ENCODE data around the gene RNPEPL1.

The RNPEPL1 gene

DNA sequence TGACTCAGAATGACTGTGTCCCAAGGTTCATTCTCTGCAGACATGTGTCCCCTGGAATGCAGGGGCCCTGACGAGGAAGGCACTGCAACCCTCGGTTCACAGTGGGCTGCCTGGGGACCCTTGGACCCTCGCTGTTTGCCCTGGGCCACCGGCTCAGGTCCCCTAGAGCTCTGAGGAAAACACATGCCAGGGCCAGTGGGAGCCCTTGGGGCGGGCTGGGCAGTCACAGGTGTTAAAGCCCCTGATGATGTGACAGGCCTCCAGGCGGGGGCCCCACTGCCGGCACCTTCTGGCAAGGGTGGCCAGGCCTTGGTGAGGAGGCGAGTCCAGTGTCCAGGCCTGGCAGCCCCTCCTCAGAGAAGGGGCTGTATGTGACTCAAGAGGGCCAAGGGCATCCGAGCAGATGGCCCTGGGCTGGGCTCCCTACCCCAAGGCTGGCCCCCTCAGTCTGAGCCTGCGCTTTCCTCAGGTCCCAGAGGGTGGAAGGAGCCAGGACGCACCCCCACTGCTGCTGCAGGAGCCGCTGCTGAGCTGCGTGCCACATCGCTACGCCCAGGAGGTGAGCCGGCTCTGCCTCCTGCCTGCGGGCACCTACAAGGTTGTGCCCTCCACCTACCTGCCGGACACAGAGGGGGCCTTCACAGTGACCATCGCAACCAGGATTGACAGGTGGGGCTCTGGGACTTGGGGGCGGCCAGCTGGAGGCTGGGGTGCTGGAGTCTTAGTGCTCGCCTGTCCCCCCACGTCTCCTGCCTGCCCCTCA is 29.3 kb downstream of the RNPEPL1 start:
- H3K4me1 ChIP-seq (ENCODE audit: control insufficient read depth in 1 of 2, insufficient read depth in 2 of 2, low read length in 2 of 2), result no peaks in the 10 kb centered on the region
- no peaks in the 10 kb centered on the region for H3K27me3 ChIP-seq (ENCODE audit: low read depth, low read length)
- no peak overlapping the region for H3K4me3 ChIP-seq (ENCODE audit: low read depth in 1 of 2, low read length in 2 of 2)
- H3K9me3 ChIP-seq (ENCODE audit: control insufficient read depth in 1 of 2, low read length in 2 of 2), result no peaks in the 10 kb centered on the region
- H3K27ac ChIP-seq (ENCODE audit: low read length), result no peak overlapping the region
- H3K36me3 ChIP-seq (ENCODE audit: control insufficient read depth in 1 of 2, insufficient read depth in 2 of 2, low read length in 2 of 2), result peaks cover 0 to 43% of the 10 kb centered on the region in 2 donors

- Histone ChIP-seq H3K4me1 (ENCODE audit: control insufficient read depth in 1 of 2, insufficient read depth in 2 of 2, low read length in 2 of 2) (no peaks in the 10 kb centered on the region), H3K4me3 (ENCODE audit: low read depth in 1 of 2, low read length in 2 of 2) (no peak overlapping the region), H3K27ac (ENCODE audit: low read length) (no peak overlapping the region), H3K27me3 (ENCODE audit: low read depth, low read length) (no peaks in the 10 kb centered on the region), H3K9me3 (ENCODE audit: control insufficient read depth in 1 of 2, low read length in 2 of 2) (no peaks in the 10 kb centered on the region), H3K36me3 (ENCODE audit: control insufficient read depth in 1 of 2, insufficient read depth in 2 of 2, low read length in 2 of 2) (peaks cover 0 to 46% of the 10 kb centered on the region in 2 donors)
Observed at GRCh38 chr2:240598311-240598911, 30.1 kb downstream of the RNPEPL1 start.

DNA sequence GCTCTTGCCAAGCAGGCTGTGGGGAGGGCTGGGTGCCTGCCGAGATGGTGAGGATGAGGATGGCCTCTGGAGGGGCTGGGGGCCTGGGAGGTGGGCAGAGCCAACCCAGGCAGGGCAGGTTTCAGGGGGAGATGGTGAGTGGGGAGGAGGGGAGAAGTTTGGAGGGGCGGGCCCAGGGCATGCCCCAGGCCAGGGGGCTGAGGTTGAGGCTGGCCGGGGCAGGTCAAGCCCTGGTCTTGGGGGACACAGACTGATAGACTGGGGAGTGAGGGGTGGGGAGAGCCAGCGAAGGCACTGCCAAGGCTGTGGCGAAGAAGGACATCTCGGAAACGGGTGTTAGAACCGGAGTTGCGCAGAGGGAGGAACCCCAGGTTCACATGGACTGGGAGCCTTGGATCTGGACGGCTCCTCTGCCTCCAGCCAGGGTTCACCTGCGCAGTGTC is 30.9 kb downstream of the RNPEPL1 start:
- H3K4me3 ChIP-seq (ENCODE audit: low read depth in 1 of 2, low read length in 2 of 2), result no peak overlapping the region
- H3K27me3 ChIP-seq (ENCODE audit: low read depth, low read length), result no peaks in the 10 kb centered on the region
- peaks cover 0 to 2% of the 10 kb centered on the region in 2 donors for H3K4me1 ChIP-seq (ENCODE audit: control insufficient read depth in 1 of 2, insufficient read depth in 2 of 2, low read length in 2 of 2)
- no peak overlapping the region for H3K27ac ChIP-seq (ENCODE audit: low read length)
- H3K9me3 ChIP-seq (ENCODE audit: control insufficient read depth in 1 of 2, low read length in 2 of 2), result no peaks in the 10 kb centered on the region
- peaks cover 0 to 43% of the 10 kb centered on the region in 2 donors for H3K36me3 ChIP-seq (ENCODE audit: control insufficient read depth in 1 of 2, insufficient read depth in 2 of 2, low read length in 2 of 2)

DNA sequence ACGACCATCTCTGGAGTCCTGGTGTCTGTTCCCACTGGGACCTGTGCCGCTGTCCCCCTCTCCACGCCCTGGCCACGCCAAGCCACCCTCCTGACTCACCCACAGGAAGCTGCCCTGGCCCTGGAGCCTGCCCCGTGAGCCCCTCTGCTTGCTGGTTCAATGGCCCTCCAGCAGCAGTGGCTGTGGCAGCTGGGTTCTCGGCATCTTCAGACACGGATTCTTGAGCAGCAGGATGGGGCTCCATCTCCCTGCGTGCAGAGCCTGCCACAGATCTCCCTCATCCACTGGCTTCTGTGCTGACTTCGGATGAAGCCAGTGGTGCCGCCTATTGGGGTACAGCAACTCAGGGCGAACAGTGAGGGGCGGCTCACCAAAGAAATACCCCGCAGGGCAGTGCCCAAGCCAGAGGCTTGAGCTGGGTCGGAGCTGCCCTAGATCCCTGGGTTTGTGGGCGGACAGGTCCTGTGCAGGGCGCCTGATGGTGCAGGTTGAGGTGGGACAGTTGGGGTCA is 32.2 kb downstream of the RNPEPL1 start:
- H3K4me3 ChIP-seq (ENCODE audit: low read depth in 1 of 2, low read length in 2 of 2), result no peak overlapping the region
- no peak overlapping the region for H3K27ac ChIP-seq (ENCODE audit: low read length)
- peaks cover 0 to 35% of the 10 kb centered on the region in 2 donors for H3K36me3 ChIP-seq (ENCODE audit: control insufficient read depth in 1 of 2, insufficient read depth in 2 of 2, low read length in 2 of 2)
- H3K9me3 ChIP-seq (ENCODE audit: control insufficient read depth in 1 of 2, low read length in 2 of 2), result no peaks in the 10 kb centered on the region
- H3K4me1 ChIP-seq (ENCODE audit: control insufficient read depth in 1 of 2, insufficient read depth in 2 of 2, low read length in 2 of 2), result peaks cover 0 to 5% of the 10 kb centered on the region in 2 donors
- no peaks in the 10 kb centered on the region for H3K27me3 ChIP-seq (ENCODE audit: low read depth, low read length)

DNA sequence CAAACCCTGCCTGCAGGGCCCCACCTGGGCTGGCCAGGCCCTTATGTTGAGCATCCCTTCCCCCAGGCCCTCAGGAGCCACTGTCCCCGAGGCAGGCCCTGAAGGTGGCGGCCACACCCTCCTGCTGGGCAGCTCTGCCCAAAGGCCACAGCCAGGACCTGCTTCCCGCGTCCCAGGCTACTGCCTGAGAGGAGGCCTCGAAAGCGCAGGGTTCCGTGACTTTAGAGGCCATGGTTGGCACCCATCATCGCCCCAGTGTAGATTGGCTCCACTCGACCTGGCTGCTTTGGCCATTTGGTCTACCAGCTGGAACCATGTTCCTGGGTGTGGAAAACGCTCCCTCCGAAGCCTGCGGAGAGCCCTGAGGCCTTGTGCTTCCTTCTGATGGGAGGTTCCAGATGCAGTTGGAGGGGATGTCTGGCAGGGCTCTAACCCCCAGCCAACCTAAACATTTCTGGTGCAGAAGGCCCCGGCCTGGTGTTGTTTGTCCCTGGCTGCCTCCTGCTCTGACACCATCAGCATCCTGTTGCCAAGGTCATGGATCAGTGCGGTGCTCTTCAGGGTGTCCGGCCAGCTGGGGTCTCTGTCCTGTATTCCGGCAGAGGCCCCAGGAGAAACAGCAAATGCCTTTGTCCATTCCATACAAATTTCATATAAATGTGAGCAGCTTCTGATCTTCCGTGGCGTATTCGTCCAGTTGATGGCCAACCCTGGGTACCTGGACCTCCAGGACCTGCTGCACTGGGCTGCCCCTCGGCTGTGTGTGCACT is 33.0 kb downstream of the RNPEPL1 start:
- no peak overlapping the region for H3K27ac ChIP-seq (ENCODE audit: low read length)
- H3K9me3 ChIP-seq (ENCODE audit: control insufficient read depth in 1 of 2, low read length in 2 of 2), result no peaks in the 10 kb centered on the region
- H3K4me3 ChIP-seq (ENCODE audit: low read depth in 1 of 2, low read length in 2 of 2), result no peak overlapping the region
- H3K4me1 ChIP-seq (ENCODE audit: control insufficient read depth in 1 of 2, insufficient read depth in 2 of 2, low read length in 2 of 2), result peaks cover 0 to 5% of the 10 kb centered on the region in 2 donors
- peaks cover 0 to 30% of the 10 kb centered on the region in 2 donors for H3K36me3 ChIP-seq (ENCODE audit: control insufficient read depth in 1 of 2, insufficient read depth in 2 of 2, low read length in 2 of 2)
- no peaks in the 10 kb centered on the region for H3K27me3 ChIP-seq (ENCODE audit: low read depth, low read length)

GRCh38 chr2:240601831-240602160 is 33.5 kb downstream of the RNPEPL1 start:
- H3K36me3 ChIP-seq (ENCODE audit: control insufficient read depth in 1 of 2, insufficient read depth in 2 of 2, low read length in 2 of 2), result peaks cover 0 to 24% of the 10 kb centered on the region in 2 donors
- peaks cover 0 to 5% of the 10 kb centered on the region in 2 donors for H3K4me1 ChIP-seq (ENCODE audit: control insufficient read depth in 1 of 2, insufficient read depth in 2 of 2, low read length in 2 of 2)
- H3K27ac ChIP-seq (ENCODE audit: low read length), result no peak overlapping the region
- no peak overlapping the region for H3K4me3 ChIP-seq (ENCODE audit: low read depth in 1 of 2, low read length in 2 of 2)
- no peaks in the 10 kb centered on the region for H3K9me3 ChIP-seq (ENCODE audit: control insufficient read depth in 1 of 2, low read length in 2 of 2)
- H3K27me3 ChIP-seq (ENCODE audit: low read depth, low read length), result no peaks in the 10 kb centered on the region

- peaks cover 0 to 23% of the 10 kb centered on the region in 2 donors for H3K36me3 ChIP-seq (ENCODE audit: control insufficient read depth in 1 of 2, insufficient read depth in 2 of 2, low read length in 2 of 2)
- no peak overlapping the region for H3K27ac ChIP-seq (ENCODE audit: low read length)
- no peaks in the 10 kb centered on the region for H3K27me3 ChIP-seq (ENCODE audit: low read depth, low read length)
- H3K9me3 ChIP-seq (ENCODE audit: control insufficient read depth in 1 of 2, low read length in 2 of 2), result no peaks in the 10 kb centered on the region
- peaks cover 0 to 5% of the 10 kb centered on the region in 2 donors for H3K4me1 ChIP-seq (ENCODE audit: control insufficient read depth in 1 of 2, insufficient read depth in 2 of 2, low read length in 2 of 2)
- H3K4me3 ChIP-seq (ENCODE audit: low read depth in 1 of 2, low read length in 2 of 2), result no peak overlapping the region
Observed at GRCh38 chr2:240602266-240603050, 34.2 kb downstream of the RNPEPL1 start.

DNA sequence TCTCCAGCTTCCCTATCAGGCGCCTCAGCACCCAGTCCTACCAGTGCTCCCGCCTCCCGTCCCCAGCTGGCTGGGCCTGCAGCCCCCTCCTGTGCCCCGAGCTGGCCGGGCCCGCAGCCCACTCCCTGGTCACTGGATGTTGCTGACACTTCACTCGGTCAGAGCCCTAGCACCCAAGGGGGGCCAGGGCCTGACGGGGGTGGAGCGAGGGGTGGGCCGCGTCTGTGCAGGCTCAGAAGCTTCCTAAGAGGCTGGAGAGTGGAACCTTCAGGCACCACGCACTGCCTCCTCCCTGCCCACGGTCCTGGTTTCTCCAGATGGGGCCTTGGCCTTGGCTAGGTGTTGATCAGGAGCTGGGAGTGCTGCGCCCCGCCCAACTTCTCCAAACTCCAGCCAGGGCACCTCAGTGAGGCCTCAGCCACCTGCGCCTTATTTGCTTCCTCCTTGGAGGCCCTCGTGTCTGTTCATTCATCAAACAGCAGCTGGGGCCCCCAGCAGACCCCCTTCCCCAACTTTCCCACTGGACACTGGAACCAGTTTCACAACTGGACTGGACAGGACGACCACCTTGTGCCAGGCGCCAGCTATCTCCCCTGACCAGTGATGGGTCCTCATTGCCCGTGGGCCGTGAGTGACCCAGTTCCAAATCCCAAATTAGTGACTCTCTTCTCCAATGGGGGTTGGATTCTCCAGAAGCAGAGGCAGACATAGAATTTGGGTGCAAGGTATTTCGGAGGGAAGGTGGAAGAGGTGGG is 35.0 kb downstream of the RNPEPL1 start:
- H3K36me3 ChIP-seq (ENCODE audit: control insufficient read depth in 1 of 2, insufficient read depth in 2 of 2, low read length in 2 of 2), result peaks cover 0 to 19% of the 10 kb centered on the region in 2 donors
- no peaks in the 10 kb centered on the region for H3K9me3 ChIP-seq (ENCODE audit: control insufficient read depth in 1 of 2, low read length in 2 of 2)
- H3K27me3 ChIP-seq (ENCODE audit: low read depth, low read length), result no peaks in the 10 kb centered on the region
- no peak overlapping the region for H3K4me3 ChIP-seq (ENCODE audit: low read depth in 1 of 2, low read length in 2 of 2)
- H3K27ac ChIP-seq (ENCODE audit: low read length), result no peak overlapping the region
- peaks cover 0 to 5% of the 10 kb centered on the region in 2 donors for H3K4me1 ChIP-seq (ENCODE audit: control insufficient read depth in 1 of 2, insufficient read depth in 2 of 2, low read length in 2 of 2)

- H3K4me3 ChIP-seq (ENCODE audit: low read depth in 1 of 2, low read length in 2 of 2), result no peak overlapping the region
- no peaks in the 10 kb centered on the region for H3K9me3 ChIP-seq (ENCODE audit: control insufficient read depth in 1 of 2, low read length in 2 of 2)
- H3K36me3 ChIP-seq (ENCODE audit: control insufficient read depth in 1 of 2, insufficient read depth in 2 of 2, low read length in 2 of 2), result peaks cover 0 to 13% of the 10 kb centered on the region in 2 donors
- no peaks in the 10 kb centered on the region for H3K27me3 ChIP-seq (ENCODE audit: low read depth, low read length)
- H3K27ac ChIP-seq (ENCODE audit: low read length), result no peak overlapping the region
- H3K4me1 ChIP-seq (ENCODE audit: control insufficient read depth in 1 of 2, insufficient read depth in 2 of 2, low read length in 2 of 2), result peaks cover 0 to 5% of the 10 kb centered on the region in 2 donors
Observed at GRCh38 chr2:240603846-240604245, 35.6 kb downstream of the RNPEPL1 start.

GRCh38 chr2:240604291-240604938 is 36.1 kb downstream of the RNPEPL1 start:
- Histone ChIP-seq H3K27ac (ENCODE audit: low read length) (peak overlapping the region; percentile 67), H3K36me3 (ENCODE audit: control insufficient read depth in 1 of 2, insufficient read depth in 2 of 2, low read length in 2 of 2) (peaks cover 0 to 7% of the 10 kb centered on the region in 2 donors), H3K9me3 (ENCODE audit: control insufficient read depth in 1 of 2, low read length in 2 of 2) (no peaks in the 10 kb centered on the region), H3K4me3 (ENCODE audit: low read depth in 1 of 2, low read length in 2 of 2) (peak overlapping the region in 1 of 2 donors; percentile 16), H3K27me3 (ENCODE audit: low read depth, low read length) (no peaks in the 10 kb centered on the region), H3K4me1 (ENCODE audit: control insufficient read depth in 1 of 2, insufficient read depth in 2 of 2, low read length in 2 of 2) (peaks cover 0 to 5% of the 10 kb centered on the region in 2 donors)
